NB4 (cell line): ENCODE results near the gene ITGAE.

Experiments
- CTCF ChIP-seq: IDR thresholded peaks from one replicate; pipeline ENCODE4 v1.5.1; 2012; ENCODE audit warnings: low read depth, low read length
- MAX ChIP-seq: IDR thresholded peaks from 2 replicates; pipeline ENCODE4 v1.6.1; 2011; ENCODE audit warnings: low read depth, low read length
- POLR2A ChIP-seq: IDR thresholded peaks from 2 replicates; pipeline ENCODE4 v1.6.1; 2011; ENCODE audit warnings: mild to moderate bottlenecking; ENCODE audit not compliant: insufficient read length; ENCODE audit errors: extremely low read depth

- no peak for TF ChIP-seq POLR2A
- TF ChIP-seq CTCF: no peak
- TF ChIP-seq MAX: no peak
Measured at GRCh38 chr17:3772764-3773163, 28.2 kb downstream of the ITGAE start.
